GM18520 (cell line): Measurements from ENCODE around the gene JAM3.

Source experiments
- ATAC-seq: cut with Tn5 transposase; IDR thresholded peaks from one replicate; pipeline ENCODE4 v1.9.1; 2021; ENCODE audit not compliant: unreplicated experiment

JAM3 gene

DNA sequence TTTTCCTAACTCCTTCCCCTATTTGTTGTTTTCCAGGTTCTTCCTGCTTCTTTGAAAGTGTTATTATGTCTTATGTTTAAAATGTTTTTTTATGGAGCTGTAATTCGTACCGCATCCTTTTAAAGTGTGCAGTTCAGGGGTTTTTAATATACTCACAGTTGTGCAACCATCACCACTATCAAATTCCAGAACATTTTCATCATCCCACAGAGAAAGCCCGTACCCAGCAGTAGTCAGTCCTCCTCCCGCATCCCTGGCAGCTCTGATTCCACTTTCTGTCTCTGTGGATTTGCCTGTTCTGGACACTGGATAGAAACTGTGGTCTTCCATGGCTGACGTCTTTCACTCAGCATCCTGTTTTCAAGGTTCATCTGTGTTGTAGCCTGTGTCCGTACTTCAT, 73.7 kb downstream of the JAM3 start:
- ATAC-seq, result no peak

DNA sequence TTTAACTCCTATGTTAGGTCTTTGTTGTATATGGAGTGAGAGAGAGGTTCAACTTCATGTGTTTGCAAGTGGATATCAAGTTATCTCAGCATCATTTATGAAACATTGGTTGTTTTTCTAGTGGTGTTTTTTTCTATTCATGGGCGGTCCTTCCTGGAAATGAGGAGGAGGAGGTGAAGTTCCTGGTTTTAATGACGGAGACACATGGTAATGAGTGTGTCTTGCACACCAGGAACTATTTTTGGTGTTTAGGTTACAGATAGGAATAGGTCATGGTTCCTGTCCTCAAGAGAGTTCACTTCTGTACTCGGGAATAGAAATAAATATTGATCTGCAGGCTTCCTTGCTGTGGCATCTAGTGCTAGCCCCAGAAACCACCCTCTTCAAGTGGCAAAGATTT, 74.9 kb downstream of the JAM3 start:
- ATAC-seq, result no peak

DNA sequence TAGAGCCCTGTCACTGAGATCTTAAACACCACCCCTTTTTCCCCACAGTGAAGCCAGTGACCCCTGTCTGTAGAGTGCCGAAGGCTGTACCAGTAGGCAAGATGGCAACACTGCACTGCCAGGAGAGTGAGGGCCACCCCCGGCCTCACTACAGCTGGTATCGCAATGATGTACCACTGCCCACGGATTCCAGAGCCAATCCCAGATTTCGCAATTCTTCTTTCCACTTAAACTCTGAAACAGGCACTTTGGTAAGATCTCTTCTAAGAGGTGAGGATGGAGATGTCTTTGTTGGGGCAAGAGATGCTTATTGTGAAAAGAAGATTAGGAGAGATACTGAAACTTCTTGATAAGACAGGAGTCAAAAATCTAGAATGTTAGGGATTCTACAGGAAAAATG, 75.9 kb downstream of the JAM3 start:
- ATAC-seq, result no peak

DNA sequence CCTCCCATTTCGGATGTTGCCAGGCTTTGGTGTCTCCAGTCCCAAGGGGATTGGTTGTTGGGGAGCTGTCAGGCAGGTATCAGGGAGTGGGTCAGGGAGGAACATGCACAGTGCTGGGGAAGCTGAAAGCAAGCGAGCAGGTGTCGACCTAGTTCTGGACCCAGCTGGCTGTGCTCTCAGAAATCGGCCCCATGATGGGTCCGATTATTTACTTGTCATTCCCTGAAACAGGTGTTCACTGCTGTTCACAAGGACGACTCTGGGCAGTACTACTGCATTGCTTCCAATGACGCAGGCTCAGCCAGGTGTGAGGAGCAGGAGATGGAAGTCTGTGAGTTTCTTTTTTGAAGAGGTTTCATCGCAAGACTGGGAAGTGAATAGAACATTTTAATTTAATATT, 76.8 kb downstream of the JAM3 start:
- ATAC-seq, result no peak

DNA sequence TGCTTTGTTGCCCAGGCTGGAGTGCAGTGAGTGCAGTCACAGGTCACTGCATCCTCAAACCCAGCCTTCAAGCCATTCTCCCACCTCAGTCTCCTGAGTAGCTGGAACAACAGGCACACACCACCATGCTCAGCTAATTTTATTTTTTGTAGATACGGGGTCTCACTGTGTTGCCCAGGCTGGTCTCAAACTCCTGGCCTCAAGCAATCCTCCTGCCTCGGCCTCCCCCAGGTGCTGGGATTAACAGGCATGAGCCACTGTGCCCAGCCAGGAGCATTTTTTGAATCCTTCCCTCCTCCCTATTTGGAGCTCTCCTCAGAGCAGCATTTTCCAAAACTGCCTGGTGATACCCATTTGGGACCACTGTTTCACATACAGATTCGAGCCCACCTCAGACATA, 77.7 kb downstream of the JAM3 start:
- no peak for ATAC-seq

DNA sequence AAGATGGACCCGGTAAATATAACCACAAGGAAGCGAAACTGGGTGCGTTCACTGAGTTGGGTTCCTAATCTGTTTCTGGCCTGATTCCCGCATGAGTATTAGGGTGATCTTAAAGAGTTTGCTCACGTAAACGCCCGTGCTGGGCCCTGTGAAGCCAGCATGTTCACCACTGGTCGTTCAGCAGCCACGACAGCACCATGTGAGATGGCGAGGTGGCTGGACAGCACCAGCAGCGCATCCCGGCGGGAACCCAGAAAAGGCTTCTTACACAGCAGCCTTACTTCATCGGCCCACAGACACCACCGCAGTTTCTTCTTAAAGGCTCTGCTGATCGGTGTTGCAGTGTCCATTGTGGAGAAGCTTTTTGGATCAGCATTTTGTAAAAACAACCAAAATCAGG, 80.5 kb downstream of the JAM3 start:
- no peak for ATAC-seq

DNA sequence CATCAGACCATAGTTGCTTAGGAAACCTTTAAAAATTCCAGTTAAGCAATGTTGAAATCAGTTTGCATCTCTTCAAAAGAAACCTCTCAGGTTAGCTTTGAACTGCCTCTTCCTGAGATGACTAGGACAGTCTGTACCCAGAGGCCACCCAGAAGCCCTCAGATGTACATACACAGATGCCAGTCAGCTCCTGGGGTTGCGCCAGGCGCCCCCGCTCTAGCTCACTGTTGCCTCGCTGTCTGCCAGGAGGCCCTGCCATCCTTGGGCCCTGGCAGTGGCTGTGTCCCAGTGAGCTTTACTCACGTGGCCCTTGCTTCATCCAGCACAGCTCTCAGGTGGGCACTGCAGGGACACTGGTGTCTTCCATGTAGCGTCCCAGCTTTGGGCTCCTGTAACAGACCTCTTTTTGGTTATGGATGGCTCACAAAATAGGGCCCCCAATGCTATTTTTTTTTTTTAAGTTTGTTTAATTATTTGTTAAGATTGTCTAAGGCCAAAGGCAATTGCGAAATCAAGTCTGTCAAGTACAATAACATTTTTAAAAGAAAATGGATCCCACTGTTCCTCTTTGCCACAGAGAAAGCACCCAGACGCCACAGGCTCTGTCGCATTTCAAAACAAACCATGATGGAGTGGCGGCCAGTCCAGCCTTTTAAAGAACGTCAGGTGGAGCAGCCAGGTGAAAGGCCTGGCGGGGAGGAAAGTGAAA, 81.5 kb downstream of the JAM3 start:
- no peak for ATAC-seq

DNA sequence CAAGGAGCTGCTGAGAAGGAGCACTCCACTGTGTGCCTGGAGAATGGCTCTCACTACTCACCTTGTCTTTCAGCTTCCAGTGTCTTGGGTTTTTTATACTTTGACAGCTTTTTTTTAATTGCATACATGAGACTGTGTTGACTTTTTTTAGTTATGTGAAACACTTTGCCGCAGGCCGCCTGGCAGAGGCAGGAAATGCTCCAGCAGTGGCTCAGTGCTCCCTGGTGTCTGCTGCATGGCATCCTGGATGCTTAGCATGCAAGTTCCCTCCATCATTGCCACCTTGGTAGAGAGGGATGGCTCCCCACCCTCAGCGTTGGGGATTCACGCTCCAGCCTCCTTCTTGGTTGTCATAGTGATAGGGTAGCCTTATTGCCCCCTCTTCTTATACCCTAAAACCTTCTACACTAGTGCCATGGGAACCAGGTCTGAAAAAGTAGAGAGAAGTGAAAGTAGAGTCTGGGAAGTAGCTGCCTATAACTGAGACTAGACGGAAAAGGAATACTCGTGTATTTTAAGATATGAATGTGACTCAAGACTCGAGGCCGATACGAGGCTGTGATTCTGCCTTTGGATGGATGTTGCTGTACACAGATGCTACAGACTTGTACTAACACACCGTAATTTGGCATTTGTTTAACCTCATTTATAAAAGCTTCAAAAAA, 82.3 kb downstream of the JAM3 start:
- ATAC-seq, result no peak

DNA sequence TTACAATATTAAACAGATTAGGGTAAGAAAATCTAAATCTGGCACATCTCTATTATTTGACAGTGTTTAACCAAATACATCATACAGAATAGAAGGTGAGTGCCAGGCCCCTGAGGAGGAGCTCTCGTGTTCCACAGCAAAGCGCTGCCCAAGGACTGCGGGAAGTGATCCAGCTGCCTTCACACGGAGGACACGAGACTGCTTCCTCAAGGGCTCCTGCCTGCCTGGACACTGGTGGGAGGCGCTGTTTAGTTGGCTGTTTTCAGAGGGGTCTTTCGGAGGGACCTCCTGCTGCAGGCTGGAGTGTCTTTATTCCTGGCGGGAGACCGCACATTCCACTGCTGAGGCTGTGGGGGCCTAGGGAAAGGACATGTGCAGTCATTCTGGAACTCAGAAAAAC, 83.8 kb downstream of the JAM3 start:
- ATAC-seq, result no peak

DNA sequence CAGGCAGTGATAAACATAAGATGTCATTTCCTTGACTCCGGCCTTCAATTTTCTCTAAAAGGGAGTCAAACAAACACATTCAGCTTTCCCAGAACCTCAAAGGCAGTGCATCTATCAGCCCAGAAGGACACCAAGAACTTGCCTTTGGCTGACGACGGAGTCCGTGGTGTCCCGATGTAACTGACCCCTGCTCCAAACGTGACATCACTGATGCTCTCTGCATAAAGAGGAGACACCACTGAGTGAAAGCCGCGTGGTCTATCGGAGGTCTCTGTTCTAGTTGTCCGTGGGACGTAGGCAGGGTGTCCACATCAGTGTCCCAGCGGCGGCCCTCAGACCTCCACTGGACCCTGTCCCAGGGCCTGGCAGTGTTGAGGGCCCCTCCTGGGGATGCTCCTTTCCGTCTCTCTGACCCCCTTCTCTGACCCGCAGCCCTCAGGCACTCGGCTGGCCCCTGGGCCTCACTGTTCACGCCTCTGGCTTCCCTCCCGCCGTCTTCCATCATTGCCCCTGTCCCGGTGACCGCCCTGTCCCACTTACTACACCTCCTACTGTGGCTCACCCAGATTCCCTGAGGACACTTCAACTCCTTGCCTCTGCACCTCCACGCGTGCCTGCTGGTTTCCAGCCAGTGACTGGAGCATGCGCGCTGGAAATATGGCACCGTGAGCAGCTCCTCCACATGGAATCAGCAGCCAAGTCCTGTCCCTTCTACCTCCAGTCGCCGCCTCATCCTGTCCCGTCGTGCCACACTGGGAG, 84.5 kb downstream of the JAM3 start:
- ATAC-seq, result no peak

DNA sequence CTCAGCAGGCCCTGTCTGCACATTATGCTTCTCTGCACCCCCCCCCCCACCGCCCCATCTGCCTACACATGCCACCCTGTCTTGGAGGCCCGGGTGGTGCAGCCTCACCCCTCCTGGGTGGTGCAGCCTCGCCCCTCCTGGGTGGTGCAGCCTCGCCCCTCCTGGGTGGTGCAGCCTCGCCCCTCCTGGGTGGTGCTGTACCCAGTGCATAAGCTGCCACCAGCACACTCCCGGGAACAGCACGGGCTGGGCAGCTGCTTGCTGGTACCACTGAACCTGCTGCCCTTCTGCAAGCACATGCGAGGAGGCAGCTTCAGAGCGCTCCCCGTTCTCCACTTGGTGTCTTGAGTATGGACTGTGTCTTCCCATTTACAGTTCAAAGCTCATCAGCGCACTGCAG, 85.6 kb downstream of the JAM3 start:
- ATAC-seq, result no peak

DNA sequence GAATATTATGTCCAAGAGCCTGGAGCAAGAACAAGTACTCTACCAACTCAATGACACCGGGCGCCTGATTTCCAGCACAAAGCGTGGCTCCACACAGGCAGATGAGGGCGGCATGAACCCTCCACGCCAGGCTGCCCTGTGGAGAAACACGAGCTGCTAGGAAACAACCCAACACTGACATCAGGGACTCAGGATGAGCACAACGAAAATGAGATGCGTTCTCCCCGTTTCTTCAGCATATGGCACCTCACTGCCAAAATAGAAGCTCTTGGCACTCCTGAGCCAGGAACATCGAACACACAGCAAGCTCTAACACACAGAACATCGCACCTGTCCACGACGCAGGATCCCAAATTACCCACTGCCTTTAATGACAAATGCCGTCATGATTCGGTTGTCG, 86.6 kb downstream of the JAM3 start:
- no peak for ATAC-seq

DNA sequence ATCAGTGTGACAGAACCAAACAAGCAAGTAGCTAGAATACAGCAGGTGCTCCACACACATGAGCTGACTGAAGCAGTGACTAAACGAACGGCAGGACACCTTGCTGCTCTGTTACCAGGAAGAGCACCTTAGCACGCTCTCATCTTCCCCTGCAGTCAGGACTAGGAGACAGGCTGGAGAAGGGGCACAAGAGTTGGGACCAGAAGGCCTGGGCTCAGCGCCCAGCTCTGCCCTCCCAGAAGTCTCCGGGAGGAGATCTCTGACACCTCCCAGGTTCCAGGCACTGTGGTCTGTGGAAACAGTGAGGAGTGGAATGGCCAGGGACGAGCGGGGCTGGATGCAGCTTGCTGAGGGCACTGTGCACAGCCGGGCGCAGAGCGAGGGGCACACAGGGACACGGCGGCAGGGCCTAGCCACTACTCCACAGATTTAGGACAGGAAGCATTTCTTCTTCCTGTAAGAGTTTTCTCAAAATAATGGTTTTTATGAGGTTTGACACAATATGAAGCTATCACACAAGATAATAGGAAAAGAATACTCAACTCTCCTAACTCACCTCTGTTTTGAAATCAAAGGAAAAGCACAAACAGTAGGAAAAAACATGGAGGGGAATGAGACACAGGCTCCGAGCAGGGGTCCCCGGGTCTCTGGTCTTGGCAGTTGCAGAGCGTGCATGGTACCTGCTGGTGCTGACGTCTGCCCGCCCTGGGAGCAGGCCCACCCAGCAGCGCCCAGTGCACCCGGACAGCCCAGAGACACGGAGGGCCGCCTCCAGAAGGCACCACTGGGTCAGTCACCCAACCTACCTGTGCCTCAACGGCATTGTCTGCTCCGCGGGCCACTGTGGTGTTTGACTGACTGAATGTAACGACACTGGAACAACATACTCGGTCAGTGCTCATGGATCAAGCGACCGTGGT, 87.3 kb downstream of the JAM3 start:
- no peak for ATAC-seq

DNA sequence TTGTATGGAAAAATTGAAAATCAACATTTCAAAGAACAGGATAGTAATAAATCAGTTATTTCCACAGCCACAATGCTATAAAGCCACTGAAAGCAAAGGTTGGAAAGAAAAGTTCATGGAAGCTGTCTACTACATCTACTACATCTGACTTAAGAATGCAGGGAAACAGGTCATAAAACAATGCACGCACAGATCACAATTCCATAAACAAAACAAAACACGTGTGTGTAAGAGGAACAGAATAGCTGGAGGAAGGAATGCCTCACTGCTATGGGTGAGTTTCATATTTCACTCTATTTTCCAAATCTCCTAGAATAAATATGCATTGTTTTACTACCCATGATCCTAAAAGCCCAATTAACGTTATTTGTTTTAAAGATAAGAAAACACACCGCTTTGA, 88.6 kb downstream of the JAM3 start:
- ATAC-seq, result no peak

DNA sequence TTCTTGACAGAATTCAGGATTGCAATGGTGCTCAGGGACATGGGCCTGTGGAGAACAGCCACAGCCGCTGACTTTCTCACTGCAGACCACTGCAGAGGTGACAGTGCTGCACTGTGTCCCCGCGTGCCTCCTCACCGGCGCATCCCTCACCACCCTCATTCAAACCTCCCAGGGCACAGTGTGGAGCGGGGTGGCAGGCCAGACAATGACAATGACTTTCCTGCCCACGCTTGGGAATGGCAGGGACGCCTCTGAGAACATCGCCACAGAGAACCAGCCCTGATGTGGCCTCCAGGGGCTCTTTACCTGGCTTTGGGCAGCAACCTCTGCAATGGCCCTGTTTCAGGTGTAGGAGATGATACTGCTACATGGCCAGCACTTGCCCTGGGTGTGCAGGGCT, 89.2 kb downstream of the JAM3 start:
- no peak for ATAC-seq

DNA sequence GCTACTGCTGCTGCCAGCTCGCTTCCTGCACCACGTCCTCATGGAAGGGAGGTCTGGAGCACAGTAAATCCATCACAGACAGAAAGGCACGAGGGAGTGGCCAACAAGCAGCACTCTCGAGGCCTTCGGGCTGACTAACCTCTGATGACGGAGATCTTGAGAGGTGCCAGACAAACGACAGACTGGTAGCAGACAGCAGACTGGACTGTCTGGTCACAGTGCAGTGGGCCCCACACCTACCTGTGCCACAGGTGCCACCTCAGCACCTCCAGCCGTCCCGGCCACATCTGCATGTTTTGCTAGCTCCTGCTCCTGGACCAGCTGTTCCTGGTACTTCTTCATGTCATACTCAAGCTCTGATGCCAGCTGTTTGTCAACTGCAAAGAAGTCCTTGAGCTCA, 90.8 kb downstream of the JAM3 start:
- no peak for ATAC-seq

DNA sequence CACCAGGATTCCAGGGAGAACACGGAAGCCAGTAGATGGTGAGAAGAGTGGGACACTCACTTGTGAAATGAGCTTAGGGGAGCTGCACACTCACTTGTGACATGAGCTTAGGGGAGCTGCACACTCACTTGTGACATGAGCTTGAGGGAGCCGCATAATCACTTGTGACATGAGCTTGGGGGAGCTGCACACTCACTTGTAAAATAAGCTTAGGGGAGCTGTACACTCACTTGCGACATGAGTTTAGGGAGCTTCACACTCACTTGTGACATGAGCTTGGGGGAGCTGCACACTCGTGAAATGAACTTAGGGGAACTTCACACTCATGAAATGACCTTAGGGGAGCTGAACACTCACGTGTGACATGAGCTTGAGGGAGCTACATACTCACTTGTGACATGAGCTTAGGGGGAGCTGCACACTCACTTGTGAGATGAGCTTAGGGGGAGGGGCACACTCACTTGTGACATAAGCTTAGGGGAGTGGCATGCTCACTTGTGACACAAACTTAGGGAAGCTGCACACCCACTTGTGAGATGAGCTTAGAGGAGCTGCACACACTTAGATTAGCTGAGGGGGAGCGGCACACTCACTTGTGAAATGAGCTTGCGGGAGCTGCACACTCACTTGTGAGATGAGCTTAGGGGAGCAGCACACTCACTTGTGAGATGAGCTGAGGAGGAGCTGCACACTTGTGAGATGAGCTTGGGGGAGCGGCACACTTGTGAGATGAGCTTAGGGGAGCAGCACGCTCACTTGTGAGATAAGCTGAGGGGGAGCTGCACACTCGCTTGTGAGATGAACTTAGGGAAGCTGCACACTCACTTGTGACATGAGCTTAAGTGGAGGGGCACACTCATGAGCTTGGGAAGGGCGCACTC, 95.9 kb downstream of the JAM3 start:
- ATAC-seq, result no peak

DNA sequence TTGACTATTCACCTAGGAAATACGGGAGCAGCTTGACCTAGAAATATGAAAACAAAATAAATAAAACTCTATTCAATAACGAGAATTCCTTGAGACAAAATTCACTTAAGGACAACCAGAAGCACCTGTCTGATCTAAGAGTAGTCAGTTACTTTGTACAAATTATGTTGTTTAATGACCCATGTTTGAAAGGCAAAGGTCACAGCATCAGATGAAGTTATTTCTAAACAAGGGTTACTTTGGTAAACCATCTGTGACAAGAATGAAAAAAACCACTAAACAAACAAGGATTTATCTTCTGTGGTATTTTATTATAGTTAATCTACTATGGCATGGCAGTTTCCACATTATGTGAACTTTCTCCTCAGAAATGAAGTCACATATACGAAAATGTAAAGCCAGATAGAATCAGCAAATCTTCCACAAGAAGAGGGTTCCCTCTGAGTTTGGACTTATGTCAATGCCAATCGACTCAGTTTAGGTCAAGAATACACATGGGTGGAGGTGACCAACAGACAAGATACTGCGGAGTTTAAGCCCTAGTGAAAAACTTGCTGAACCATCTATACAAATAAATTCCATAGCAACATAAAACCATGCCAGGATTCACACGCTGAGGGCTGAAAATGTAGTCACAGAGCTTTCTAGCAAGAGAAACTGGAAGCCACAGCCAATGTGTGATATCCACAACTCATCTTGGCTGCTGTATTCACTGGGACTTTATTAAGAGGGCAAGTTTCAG, 101.5 kb downstream of the JAM3 start:
- ATAC-seq, result no peak

DNA sequence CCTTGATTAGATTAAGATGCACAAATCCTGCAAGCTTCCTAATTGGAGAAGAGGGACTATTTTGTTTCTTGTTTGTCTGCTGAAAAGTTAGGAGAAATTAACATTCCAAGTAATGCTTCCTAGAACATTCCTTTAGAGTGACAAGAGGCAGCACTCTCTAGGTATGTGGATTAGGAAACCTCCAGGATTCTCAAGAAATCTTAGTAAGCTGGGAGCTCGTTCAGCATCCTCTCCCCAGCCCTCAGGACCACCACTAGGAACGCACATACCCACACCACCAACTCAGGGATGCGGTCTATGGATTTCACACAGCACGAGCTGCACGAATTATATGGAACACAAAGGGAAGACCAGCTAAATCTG, 102.0 kb downstream of the JAM3 start:
- no peak for ATAC-seq

DNA sequence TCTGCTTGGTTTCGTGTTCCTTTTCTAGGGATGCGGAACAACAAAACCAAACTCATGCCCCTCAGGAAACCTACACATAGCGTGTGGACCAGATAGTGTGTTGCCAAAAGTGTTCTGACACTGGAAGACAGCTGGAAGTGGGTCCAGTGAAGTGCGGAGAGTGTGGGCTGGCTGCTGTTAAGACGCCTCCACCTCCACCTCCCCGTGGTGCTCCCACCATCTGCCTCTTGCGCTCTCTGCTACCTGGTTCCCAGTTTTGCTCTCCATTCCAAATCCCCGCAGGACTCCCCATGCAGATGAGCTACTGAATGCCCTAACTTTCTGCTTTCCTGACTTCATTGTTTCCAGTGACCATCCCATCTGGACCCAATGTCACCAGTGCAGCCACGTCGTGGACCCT, 103.1 kb downstream of the JAM3 start:
- ATAC-seq, result no peak
